Fibroblast of gingiva (primary cell): ENCODE measurements around the gene IGF2BP2.
"Not testable (repeated sequence)": the region's sequence is repeated elsewhere in the genome, so short reads cannot be mapped to it uniquely, and the experiment has no call there.

Source experiments
- DNase-seq: peaks from one replicate; pipeline ENCODE4 v3.0.0-alpha.2; 2011; ENCODE audit warnings: low read depth

The IGF2BP2 gene

GRCh38 chr3:185661296-185661695 lies 163.5 kb downstream of the IGF2BP2 start:
- not testable (repeated sequence) for DNase-seq

- peak; percentile 78 for DNase-seq
Observed at GRCh38 chr3:185659942-185660921, 164.6 kb downstream of the IGF2BP2 start.

GRCh38 chr3:185658943-185659342 lies 165.9 kb downstream of the IGF2BP2 start:
- no peak for DNase-seq

- DNase-seq = peak; percentile 100
Observed at GRCh38 chr3:185658504-185658912, 166.3 kb downstream of the IGF2BP2 start.

DNA sequence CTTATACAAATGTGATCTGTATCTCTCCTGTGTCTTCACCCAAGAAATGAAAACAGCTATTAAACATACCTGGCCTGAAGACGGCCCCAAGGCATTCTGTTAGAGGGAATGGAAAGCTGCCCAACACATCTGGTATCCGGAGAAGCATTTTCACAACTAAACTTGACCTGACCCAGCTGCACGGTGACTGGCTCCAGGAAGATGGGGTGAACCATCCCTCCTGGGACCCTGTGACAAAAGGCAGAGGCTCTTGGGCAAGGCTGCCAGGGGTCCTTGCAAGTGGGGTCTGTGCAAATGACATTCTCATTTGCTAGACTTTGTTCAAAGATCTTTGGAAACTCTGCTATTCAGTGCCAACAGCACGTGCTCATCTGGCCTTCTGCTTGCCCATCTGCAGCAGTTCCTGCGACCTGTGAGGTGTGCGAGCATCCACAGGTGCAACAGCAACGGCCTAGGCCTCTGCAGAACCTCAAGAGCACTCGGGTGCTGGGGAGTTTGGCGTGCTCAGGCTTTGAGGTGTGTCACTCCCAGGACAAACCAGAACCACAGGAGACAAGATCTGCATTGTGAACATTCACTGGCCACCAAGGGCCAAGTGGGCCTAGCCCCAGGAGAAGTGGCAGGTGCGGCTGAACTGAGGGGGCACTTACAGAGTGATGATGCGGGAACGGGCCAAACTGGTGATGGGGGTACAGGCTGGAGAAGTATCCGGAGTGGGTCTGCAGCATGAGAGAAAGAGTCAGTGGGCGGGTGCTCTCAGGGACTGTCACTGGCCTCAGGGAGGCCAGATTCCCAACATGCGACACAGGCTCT lies 166.9 kb downstream of the IGF2BP2 start:
- DNase-seq = no peak

- DNase-seq = no peak
Observed at GRCh38 chr3:185657211-185657610, 167.6 kb downstream of the IGF2BP2 start.

GRCh38 chr3:185656321-185656840 lies 168.5 kb downstream of the IGF2BP2 start:
- DNase-seq = peak; percentile 98

- no peak for DNase-seq
Observed at GRCh38 chr3:185655426-185656320, 169.2 kb downstream of the IGF2BP2 start.

DNA sequence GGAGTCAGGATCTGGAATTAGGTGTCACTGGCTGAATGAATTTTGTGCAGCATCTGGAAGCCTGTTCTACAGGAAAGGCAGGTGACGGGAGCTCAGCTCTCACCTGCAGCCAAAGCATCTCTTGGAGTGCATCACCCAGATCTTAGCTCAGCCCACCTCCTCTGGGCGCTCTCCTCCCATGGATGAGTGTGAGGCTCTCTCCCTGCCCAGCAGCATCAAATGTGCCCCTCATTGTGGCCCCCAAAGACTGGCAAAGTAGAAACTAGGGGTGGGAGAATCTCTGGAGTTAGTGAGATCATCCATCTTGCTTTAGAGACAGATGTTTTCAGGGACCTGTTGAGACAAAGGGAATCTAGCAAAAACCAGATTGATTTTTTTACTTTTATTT lies 170.1 kb downstream of the IGF2BP2 start:
- DNase-seq = no peak

DNA sequence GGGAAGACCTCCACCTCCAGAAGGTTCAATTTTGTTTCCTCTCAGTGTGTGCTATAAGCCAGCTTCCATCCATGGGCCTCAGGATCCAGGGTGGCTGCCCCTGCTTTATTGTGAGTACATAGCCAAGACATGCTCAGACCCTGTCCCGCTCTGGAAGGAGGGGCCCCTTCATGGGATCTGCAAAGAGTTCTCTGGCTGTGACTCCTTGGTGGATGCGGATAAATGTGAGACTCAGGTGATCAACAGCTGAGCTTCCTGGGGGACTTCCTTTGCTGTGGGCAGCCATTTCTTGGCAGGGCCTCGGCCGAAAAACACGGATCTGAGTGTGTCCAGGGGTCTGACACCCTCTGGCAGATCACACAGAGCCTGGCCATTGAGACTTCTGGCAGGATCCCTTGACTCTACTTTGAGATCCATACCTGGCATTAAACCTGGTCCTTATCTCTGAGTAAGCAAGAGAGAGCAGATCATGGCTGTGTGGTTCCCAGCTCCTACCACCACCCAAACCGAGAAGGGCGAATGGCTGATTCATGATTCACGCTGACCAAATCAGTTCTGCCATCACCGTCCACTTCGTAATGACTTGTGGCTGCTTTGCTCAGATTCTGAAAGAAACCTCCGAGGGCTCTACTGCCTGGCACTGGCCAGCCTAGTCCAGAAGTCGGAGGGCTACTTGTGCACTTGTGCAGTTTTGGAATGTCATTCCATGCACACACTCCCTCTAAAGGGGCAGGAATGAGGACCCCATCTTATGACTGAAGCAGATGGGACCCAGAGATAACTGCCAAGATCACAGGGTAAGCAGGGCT lies 170.7 kb downstream of the IGF2BP2 start:
- no peak for DNase-seq

DNA sequence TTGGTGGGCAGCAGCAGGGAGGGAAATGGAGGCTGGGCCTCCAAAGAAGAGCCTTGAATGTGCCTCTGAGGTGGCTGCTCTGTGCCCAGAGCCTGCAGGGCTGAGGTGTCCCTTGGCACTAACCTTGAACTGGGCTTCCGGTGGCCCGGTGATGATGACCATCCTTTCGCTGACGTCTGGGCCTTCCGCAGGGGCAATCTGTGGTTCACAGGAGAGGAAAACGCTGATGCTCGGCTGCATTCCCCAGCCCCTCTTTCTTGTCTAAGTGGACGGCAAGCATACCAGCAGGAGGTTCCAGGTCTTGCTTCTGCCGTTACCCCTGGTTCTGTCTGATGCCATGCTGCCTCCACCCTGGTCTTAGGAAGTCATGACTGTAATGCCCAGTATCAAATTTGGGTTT lies 172.9 kb downstream of the IGF2BP2 start:
- no peak for DNase-seq

DNA sequence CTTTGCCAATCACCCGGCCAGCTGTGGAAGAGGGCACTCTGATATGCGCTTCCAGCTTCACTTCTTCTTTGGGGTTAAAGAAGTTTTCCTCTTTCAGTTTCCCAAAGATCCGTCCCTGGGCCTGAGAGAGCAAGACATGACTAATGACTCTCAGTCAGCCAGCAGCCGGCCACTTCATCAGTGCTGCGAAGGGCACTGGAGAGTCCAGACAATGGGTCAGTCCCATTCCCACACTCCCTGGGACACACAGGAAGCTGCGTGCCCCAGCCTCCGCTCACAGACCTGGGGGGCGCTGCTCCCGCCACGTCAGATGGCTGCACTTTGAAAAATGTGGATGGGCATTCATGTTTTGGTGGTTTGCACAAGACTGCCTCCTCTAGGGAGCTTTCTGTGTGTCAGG lies 175.4 kb downstream of the IGF2BP2 start:
- DNase-seq = no peak

GRCh38 chr3:185648396-185648795 lies 176.4 kb downstream of the IGF2BP2 start:
- DNase-seq = no peak

GRCh38 chr3:185647880-185648210 lies 177.0 kb downstream of the IGF2BP2 start:
- no peak for DNase-seq

DNA sequence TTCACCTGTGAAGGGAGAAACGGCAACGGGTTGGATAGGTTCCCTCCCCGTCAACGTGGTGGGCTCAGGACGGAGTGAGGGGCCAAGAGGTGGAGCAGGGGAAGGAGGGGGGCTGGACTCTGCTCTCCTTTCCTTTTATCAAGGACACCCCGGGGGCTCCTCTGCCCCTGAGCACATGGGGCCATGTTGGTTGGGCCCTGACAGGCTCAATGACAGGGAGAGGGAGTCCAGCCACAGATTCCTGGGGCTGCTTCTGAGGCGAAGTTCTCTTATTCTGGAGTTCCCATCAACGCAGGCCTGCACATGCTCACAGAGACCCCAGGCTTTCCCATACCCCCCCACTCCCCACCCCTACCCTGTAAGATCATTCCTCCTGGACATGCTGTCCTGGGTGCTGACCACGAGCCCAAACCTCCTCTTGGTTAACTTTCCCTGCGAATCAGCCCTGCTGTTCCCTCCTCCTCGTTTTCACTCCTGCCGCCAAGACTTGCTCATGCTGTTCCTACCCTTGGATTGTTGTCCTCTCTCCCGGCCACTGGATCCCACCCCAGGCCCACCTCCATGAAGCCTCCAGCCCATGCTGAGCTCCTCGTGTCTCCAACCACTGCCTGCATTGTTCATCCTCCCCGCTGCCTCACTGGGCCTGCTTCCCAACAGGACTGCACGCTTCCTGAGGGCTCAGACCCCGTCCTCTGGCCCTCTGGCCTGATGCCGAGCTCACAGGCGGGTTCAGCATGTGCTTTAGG lies 177.5 kb downstream of the IGF2BP2 start:
- DNase-seq = no peak

GRCh38 chr3:185646382-185647133 lies 178.3 kb downstream of the IGF2BP2 start:
- DNase-seq = no peak

DNA sequence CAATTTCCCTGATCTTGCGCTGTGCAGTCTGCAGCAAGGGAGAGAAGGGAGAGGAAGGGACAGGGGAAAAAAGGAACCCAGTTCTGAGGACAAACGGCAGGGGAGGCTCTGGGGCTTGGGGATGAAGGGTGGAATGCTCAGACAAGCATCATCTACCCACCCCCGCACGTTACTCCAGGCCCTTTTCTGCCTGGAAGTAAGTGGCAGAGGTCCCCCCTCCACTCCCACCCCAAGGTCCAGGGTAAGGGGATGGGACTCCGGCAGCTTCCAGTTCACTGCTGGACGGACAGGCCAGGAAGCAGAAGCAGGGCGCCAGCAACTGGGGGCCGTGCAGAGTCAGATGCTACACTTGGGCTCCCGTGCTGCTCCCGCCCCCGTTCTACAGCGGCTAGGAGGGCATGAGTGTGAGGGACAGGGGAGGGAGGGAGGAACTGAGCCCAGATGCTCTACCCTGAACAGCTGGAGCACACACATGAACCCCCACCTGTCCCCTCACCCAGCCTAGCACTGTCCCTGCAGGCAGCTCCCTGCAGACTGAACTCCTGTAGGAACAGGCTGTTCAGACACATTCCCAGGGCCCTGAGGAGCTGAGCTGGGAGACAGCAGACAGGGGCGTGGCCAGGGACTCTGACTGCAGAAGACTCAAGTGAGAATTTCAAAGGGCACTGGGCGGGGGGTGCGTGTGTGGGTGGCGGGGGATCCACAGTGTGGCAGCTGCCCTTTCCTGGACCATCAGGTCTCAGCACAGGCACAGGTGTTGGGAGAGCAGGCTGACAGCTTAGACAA lies 179.1 kb downstream of the IGF2BP2 start:
- no peak for DNase-seq

DNA sequence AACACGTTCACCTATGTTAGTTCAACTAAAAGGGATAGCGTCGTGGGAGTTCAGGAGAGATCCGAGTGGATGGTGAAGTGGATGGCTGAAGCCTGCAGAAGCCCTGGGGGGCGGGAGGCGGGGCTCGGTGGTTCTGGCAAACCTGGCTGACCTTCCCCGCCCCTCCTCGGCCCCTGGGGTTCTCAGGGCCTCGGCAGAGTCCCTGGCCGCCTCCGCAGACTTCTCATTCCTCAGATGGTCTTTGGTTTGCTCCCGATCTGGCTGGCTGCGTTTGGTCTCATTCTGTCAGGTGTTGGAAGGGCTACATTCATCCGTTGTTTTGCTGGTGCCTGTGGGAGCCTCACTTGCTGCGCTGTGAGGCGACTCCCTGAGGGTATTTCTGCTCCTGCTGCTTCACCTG lies 179.7 kb downstream of the IGF2BP2 start:
- not testable (repeated sequence) for DNase-seq

DNA sequence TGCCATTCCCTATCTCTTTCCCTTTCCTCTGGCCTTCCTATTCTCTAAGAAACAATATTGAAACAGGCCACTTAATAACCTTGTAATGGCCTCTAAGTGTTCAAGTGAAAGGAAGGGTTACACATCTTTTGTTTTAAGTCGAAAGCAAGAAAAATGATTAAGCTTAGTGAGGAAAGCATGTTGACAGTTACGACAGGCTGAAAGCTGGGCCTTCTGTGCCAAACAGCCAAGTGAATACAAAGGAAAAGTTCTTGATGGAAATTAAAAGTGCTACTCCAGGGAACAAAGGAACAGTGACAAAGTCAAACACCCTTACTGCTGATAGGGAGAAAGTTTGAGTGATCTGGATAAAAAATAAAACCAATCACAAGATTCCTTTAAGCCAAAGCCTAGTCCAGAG lies 184.5 kb downstream of the IGF2BP2 start:
- no peak for DNase-seq
